Neuron (in vitro differentiated cells): Measurements from ENCODE around the gene NUBP1.
"Not testable (repeated sequence)": the region's sequence is repeated elsewhere in the genome, so short reads cannot be mapped to it uniquely, and the experiment has no call there.

Experiments
- H2AFZ ChIP-seq: one replicate; pipeline ENCODE4 v1.6.1; 2013; ENCODE audit warnings: low read depth, mild to moderate bottlenecking, inconsistent platforms, low read length, moderate library complexity
- H3K27me3 ChIP-seq: one replicate; pipeline ENCODE4 v1.6.1; 2013; ENCODE audit warnings: low read length; ENCODE audit not compliant: insufficient read depth
- H3K36me3 ChIP-seq: one replicate; pipeline ENCODE4 v1.6.1; 2013; ENCODE audit warnings: low read length; ENCODE audit not compliant: insufficient read depth
- H3K4me1 ChIP-seq: one replicate; pipeline ENCODE4 v1.6.1; 2013; ENCODE audit warnings: low read length; ENCODE audit not compliant: insufficient read depth
- H3K4me3 ChIP-seq: 2 replicates; pipeline ENCODE4 v1.5.1; 2013; ENCODE audit warnings: mild to moderate bottlenecking, low read length, moderate library complexity
- H3K9me3 ChIP-seq: one replicate; pipeline ENCODE4 v1.6.1; 2013; ENCODE audit warnings: low read length

NUBP1 gene

DNA sequence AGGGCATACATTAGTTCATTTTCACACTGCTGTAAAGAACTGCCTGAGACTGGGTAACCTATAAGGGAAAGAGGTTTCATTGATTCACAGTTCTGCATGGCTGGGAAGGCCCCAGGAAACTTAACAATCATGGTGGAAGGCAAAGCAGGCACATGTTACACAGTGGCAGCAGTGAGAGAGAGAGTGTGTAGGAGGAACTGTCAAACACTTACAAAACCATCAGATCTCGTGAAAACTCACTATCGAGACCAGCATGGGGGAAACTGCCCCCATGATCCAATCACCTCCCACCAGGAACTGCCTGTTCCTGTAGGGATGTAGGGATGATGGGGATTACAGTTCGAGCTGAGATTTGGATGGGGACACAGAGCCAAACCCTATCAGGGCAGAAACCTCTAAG, 17.2 kb downstream of the NUBP1 start:
- H3K4me3 ChIP-seq = no peak overlapping the region
- no peaks in the 10 kb centered on the region for H3K27me3 ChIP-seq
- H3K36me3 ChIP-seq = peaks cover 66% of the 10 kb centered on the region
- H3K4me1 ChIP-seq = no peaks in the 10 kb centered on the region
- no peak overlapping the region for H2AFZ ChIP-seq
- peaks cover 6% of the 10 kb centered on the region for H3K9me3 ChIP-seq

DNA sequence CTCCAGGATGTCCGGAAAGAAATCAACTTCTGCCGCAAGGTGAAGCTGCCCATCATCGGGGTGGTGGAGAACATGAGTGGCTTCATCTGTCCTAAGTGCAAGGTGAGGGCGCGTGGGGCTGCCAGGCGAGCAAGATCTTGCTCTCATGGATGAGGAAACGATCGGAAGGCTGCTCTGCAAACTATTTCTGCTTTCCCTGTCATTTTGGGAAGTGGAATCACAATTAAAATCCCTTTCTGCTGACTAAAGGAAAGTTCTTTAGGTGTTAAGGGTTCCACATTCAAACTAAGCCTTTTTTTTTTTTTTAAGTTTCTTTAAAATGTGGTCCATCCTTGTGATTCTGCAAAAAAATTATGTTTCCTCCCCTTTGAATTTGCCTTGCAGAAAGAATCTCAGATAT, 17.7 kb downstream of the NUBP1 start:
- H3K27me3 ChIP-seq = no peaks in the 10 kb centered on the region
- H3K36me3 ChIP-seq = peaks cover 63% of the 10 kb centered on the region
- H3K4me1 ChIP-seq = no peaks in the 10 kb centered on the region
- H3K9me3 ChIP-seq = peaks cover 6% of the 10 kb centered on the region
- no peak overlapping the region for H3K4me3 ChIP-seq
- H2AFZ ChIP-seq = no peak overlapping the region

DNA sequence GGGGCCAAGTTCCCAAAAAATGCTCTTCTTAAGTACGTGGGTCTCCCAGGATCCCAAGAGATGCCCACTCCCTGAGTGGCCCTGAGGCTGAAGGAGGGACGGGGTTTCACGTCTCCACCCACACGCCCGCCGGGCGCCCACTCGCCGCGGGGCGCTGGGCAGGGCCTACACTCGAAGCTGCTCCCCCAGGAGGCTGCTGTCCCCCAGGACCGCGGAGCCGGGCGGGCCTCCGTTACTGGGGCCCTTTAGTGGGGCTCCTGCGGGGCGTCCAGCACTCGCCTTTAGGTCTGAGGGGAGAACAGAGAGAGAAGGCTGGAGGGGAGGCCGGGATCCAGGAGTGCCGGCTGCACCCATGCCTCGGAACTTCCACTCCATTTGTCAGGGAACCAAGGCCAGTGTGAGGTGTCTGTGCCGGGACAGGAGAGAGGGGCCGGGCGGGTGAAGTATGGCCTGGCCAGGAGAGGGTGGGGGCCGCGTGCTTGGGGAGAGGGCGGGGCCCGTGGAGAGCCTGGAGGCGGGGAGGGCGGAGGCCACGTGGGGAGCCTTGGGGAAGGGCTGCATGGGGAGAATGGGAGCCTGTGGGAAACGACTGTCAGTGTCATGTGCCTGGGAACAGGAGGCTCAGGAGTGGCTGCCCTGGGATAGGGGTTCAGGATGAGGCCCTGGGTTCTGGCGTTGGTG, 18.8 kb downstream of the NUBP1 start:
- no peaks in the 10 kb centered on the region for H3K4me1 ChIP-seq
- no peaks in the 10 kb centered on the region for H3K27me3 ChIP-seq
- peaks cover 66% of the 10 kb centered on the region for H3K36me3 ChIP-seq
- H3K9me3 ChIP-seq = peaks cover 6% of the 10 kb centered on the region
- H3K4me3 ChIP-seq = no peak overlapping the region
- H2AFZ ChIP-seq = no peak overlapping the region

DNA sequence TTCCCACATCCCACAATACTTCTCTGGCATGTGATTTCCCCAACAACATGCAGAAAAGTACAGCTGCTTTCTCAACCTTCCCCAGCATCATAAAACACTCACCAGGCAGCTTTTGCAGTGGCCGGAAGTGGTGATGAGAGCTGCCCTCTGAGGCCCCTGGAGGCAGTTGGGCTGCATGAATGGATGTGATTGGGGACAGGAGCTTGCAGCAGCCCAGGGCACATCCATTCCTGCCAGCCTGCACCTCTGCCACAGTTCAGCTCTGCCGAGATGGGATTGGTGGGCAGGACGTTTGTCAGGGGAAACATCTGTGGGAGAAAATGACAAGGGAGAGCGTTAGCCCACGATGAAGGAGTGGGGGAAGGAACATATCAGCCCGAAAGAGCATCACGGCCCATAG, 19.8 kb downstream of the NUBP1 start:
- Histone ChIP-seq H3K27me3 (no peaks in the 10 kb centered on the region), H2AFZ (no peak overlapping the region), H3K36me3 (peaks cover 57% of the 10 kb centered on the region), H3K4me3 (no peak overlapping the region), H3K4me1 (no peaks in the 10 kb centered on the region), H3K9me3 (peaks cover 6% of the 10 kb centered on the region)

DNA sequence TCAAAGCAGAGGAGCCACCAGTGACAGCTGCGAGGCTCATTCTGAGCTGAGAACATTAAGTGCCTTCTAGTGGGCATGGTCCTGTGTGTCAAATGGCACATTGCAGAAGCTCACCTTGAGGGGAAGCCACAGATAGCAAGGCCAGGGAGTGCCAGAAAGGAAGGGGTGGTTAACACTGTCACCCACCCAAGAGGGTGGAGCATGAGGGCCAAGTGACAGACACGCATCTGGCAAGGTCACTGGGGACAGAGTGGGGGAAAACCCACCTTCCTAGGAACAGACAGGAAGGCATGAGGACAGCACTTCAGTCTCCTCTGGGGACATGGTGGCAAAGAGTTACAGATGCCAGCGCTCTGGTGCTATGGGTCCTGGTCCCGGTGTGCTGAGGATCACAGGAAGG, 22.1 kb downstream of the NUBP1 start:
- Histone ChIP-seq H3K4me3 (no peak overlapping the region), H3K4me1 (no peaks in the 10 kb centered on the region), H3K27me3 (no peaks in the 10 kb centered on the region), H3K9me3 (peaks cover 6% of the 10 kb centered on the region), H2AFZ (no peak overlapping the region), H3K36me3 (peaks cover 50% of the 10 kb centered on the region)

DNA sequence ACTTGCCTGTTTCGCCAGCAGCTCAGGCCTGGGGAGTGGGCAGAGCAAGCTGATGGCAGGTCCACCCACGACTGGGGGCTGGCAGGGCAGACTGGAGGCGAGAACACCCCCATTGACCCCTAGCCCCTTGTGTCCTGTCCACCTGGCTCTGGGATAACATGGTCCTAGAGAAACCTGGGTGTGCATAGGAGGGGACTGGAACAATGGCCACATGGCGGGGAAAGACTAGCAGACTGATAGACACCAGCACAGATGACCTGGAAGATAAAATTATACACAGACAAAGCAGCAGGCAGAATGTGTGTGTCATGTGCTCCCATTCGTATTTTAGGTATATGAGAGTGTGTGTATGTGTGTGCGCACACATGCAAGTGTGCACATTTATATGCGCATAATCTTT, 23.5 kb downstream of the NUBP1 start:
- Histone ChIP-seq H3K9me3 (peaks cover 6% of the 10 kb centered on the region), H3K36me3 (peaks cover 38% of the 10 kb centered on the region), H3K4me3 (no peak overlapping the region), H3K4me1 (no peaks in the 10 kb centered on the region), H2AFZ (no peak overlapping the region), H3K27me3 (no peaks in the 10 kb centered on the region)

DNA sequence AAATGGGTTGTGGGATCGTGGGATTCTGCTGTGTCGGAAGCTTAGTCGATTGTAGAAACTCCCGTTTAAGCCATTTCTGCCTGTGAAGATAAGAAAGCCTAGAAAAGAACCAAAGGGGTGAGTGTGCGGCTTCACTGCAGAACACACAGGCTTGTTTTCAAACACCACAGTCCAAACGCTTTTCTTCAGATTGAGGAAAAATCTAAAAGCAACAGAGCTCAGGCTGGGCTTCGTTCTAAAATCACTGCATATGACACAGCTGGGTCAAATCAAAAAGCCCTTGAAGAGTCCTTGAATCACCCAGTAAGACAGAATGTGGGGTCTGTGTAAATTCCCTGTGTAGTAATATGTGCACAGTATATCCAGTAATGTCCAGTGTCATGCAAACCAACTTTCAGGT, 25.7 kb downstream of the NUBP1 start:
- H3K4me1 ChIP-seq = no peaks in the 10 kb centered on the region
- H3K36me3 ChIP-seq = peaks cover 22% of the 10 kb centered on the region
- no peaks in the 10 kb centered on the region for H3K27me3 ChIP-seq
- H3K9me3 ChIP-seq = no peaks in the 10 kb centered on the region
- no peak overlapping the region for H2AFZ ChIP-seq
- no peak overlapping the region for H3K4me3 ChIP-seq

DNA sequence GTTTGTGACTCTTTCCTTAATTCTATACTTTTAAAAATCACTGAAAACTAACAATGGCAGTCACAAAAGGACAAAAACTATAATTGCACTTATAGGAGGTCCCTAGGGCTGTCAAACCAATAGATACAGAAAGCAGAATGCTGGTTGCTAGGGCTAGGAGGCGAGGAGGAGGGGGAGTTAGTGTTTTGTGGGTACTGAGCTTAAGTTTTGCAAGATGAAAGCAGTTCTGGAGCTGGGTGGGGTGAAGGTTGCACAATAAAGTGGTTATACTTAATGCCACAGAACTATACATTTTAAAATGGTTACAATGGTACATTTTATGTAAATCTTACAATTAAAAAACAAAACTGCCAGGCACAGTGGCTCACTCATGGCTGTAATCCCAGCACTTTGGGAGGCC, 27.3 kb downstream of the NUBP1 start:
- peaks cover 17% of the 10 kb centered on the region for H3K36me3 ChIP-seq
- no peaks in the 10 kb centered on the region for H3K9me3 ChIP-seq
- H3K4me1 ChIP-seq = no peaks in the 10 kb centered on the region
- H3K4me3 ChIP-seq = no peak overlapping the region
- no peaks in the 10 kb centered on the region for H3K27me3 ChIP-seq
- no peak overlapping the region for H2AFZ ChIP-seq

DNA sequence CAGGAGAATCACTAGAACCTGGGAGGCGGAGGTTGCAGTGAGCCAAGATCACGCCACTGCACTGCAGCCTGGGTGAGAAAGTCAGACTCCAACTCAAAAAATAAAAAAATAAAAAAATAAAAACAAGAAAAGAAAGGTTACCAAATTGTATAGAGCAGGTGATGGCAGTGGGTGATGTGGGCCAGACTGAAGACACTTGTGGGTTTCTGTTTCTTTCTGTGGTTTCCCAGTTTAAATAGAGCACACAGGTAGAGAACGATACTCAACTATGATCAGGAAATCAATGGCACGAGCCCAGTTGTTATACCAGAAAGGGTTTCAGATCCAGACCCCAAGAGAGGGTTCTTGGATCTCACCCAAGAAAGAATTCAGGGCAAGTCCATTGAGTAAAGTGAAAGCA, 32.6 kb downstream of the NUBP1 start:
- Histone ChIP-seq H3K9me3 (no peaks in the 10 kb centered on the region), H3K4me1 (no peaks in the 10 kb centered on the region), H3K36me3 (no peaks in the 10 kb centered on the region), H3K27me3 (no peaks in the 10 kb centered on the region), H3K4me3 (no peak overlapping the region), H2AFZ (no peak overlapping the region)

DNA sequence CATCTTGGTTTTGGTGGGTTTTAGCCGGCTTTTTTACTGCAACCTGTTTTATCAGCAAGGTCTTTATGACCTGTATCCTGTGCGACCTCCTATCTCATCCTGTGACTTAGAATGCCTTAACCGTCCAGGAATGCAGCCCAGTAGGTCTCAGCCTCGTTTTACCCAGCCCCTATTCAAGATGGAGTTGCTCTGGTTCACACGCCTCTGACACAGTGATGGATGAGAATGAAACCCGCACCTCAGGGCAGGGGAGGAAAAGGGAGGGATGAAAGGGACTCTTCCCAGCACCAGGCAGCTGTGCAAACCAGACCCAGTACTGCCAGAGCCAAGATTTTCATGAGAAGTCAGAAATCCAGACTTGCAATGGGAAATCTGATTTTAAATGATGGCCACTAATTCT, 33.3 kb downstream of the NUBP1 start:
- H3K27me3 ChIP-seq, H3K9me3 ChIP-seq, H2AFZ ChIP-seq, H3K4me1 ChIP-seq, H3K36me3 ChIP-seq, H3K4me3 ChIP-seq: not testable (repeated sequence)

DNA sequence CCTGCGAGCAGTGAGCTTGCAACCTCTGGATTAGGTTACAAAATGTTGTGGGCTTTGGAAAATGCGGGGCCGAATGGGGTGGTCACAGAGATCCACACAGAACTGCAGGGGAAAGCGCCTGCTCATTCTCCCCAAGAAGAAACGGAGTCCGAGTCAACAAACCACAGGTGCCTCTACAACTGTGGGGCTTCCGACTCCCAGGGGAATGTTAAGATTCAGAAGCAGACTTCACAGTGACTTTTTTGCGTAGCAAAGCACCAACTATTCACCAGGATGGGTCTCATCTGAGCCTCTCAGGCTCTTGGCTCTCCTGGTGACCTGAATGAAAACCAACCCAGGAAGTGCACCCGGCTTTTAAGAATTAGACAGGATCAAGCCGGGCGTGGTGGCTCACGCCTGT, 33.7 kb downstream of the NUBP1 start:
- H3K4me3 ChIP-seq = no peak overlapping the region
- H3K9me3 ChIP-seq = no peaks in the 10 kb centered on the region

DNA sequence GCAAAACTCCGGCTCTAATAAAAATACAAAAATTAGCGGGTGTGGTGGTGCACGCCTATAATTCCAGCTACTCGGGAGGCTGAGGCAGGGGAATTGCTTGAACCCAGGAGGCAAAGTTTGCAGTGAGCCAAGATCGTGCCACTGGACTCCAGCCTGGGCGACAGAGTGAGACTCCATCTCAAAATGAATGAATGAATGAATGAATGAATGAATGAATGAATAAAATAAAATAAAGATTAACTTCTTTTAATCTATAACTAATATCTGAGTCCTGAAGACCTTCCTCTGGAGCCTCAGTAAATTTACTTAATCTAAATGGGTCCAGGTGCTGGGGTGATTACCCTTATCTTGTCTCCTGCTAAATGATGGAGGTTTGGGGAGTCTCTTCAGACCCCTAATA, 36.3 kb downstream of the NUBP1 start:
- not testable (repeated sequence) for H3K9me3 ChIP-seq, H3K4me1 ChIP-seq, H2AFZ ChIP-seq, H3K4me3 ChIP-seq, H3K36me3 ChIP-seq, H3K27me3 ChIP-seq

More for the DNA sequence above, 33.7 kb downstream of the NUBP1 start:
- Histone ChIP-seq H2AFZ (no peak overlapping the region), H3K4me1 (no peaks in the 10 kb centered on the region), H3K27me3 (no peaks in the 10 kb centered on the region), H3K36me3 (no peaks in the 10 kb centered on the region)

DNA sequence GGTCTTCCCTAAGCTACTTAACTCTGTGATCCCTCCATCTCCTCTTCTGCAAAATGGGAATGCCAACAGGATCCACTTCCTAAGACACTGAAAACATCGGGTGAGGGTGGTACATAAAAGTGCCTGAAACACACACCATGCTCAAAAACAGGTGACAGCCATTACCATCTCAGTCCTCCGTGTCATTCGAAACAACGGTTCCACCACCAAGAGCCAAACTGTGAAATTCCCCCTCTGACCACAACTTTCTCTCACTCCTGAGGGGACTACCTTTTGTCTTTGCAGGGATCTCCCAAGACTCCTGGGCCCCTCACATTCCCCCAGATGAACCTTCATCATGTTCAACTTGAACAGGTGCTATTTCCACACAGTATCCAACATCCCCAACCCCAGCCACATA, 37.0 kb downstream of the NUBP1 start:
- Histone ChIP-seq H3K4me3 (no peak overlapping the region), H3K27me3 (no peaks in the 10 kb centered on the region), H3K9me3 (no peaks in the 10 kb centered on the region), H3K36me3 (no peaks in the 10 kb centered on the region), H3K4me1 (no peaks in the 10 kb centered on the region), H2AFZ (no peak overlapping the region)

DNA sequence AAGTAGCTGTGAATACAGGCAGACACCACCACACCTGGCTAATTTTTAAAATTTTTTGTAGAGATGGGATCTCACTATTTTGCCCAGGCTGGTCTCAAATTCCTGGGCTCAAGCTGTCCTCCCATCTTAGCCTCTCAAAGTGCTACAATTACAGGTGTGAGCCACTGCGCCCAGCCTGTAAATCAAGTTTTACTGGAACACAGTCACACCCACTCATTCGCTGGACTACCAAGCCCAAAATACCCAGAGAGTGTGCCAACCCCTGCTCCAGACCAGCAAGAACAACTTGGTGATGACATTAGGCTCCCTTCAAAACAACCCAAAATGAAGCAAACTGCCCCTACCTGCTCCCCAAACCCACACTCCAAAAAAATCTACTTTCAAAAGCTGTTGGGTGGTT, 39.0 kb downstream of the NUBP1 start:
- H3K4me3 ChIP-seq = no peak overlapping the region
- H2AFZ ChIP-seq = no peak overlapping the region
- H3K9me3 ChIP-seq = no peaks in the 10 kb centered on the region
- H3K27me3 ChIP-seq = no peaks in the 10 kb centered on the region
- H3K36me3 ChIP-seq = no peaks in the 10 kb centered on the region
- no peaks in the 10 kb centered on the region for H3K4me1 ChIP-seq
